GM12891 (cell line): ENCODE measurements around the gene SLC37A2.

Experiments used
- POLR2A ChIP-seq: IDR thresholded peaks from 2 replicates; pipeline ENCODE4 v1.6.1; 2011; ENCODE audit warnings: low read depth, low read length, control low read depth
- POLR2AphosphoS5 ChIP-seq: IDR thresholded peaks from 2 replicates; pipeline ENCODE4 v1.6.1; 2011; ENCODE audit warnings: low read depth, low read length, control low read depth
- SPI1 ChIP-seq: IDR thresholded peaks from 2 replicates; pipeline ENCODE4 v1.6.1; 2011; ENCODE audit warnings: low read depth, low read length, control low read depth
- TAF1 ChIP-seq: IDR thresholded peaks from 2 replicates; pipeline ENCODE4 v1.6.1; 2011; ENCODE audit warnings: low read depth, low read length, control low read depth

- TF ChIP-seq POLR2AphosphoS5: no peak
- TF ChIP-seq POLR2A: no peak
- no peak for TF ChIP-seq TAF1
- TF ChIP-seq SPI1: no peak
Observed at GRCh38 chr11:125088576-125089455, 25.7 kb downstream of the SLC37A2 start.
